Psoas muscle (tissue), 8 donors: Measurements from ENCODE around the gene ALDOB. TPM values are rescaled to one million over a fixed set of nuclear protein-coding genes. Genes with fewer than 3 reads are reported as not detected.
A peak's percentile ranks its signal among the peaks of the same experiment; 100 is the strongest.

Experiments
- ATAC-seq, 4 donors: fragments of 200-7000 bp; cut with Tn5 transposase; one replicate each; pipeline ENCODE4 v1.9.1; 2020; ENCODE audit warnings: moderate library complexity in 3 of 4, mild to moderate bottlenecking in 2 of 4
- DNase-seq, 2 donors: peaks; one replicate each; pipeline ENCODE4 v3.0.0-alpha.2; 2020
- H3K27ac ChIP-seq: fragments of 200-600 bp; one replicate; pipeline ENCODE4 v1.8.0; 2022
- H3K27me3 ChIP-seq, 3 donors: fragments of 200-600 bp in 1 of 3; one replicate each; pipeline versions ENCODE4 v1.6.1 to v1.8.0; 2013 to 2022; ENCODE audit warnings: low read length in 2 of 3, mild to moderate bottlenecking in 2 of 3, moderate library complexity in 1 of 3; ENCODE audit not compliant: insufficient read depth in 3 of 3
- H3K36me3 ChIP-seq, 2 donors: fragments of 200-600 bp in 1 of 2; one replicate each; pipeline versions ENCODE4 v1.6.1 to v1.8.0; 2013 to 2022; ENCODE audit warnings: low read depth in 1 of 2, mild to moderate bottlenecking in 1 of 2, moderate library complexity in 1 of 2; ENCODE audit not compliant: insufficient read depth in 1 of 2
- H3K4me1 ChIP-seq: fragments of 200-600 bp; one replicate; pipeline ENCODE4 v1.8.0; 2022
- H3K4me3 ChIP-seq: fragments of 200-600 bp; one replicate; pipeline ENCODE4 v1.8.0; 2022; ENCODE audit warnings: mild to moderate bottlenecking
- H3K9me3 ChIP-seq: fragments of 200-600 bp; one replicate; pipeline ENCODE4 v1.8.0; 2022
- WGBS, 3 donors: extraction: QIAGEN DNeasy Blood & Tissue Kit; methylation state at CpG; one replicate each; pipeline versions ENCODE4 v1.1.6 to v1.1.7; 2013; 5-methylcytosine and 5-hydroxymethylcytosine counted together
- intact Hi-C, 2 donors: fragments of 100-400 bp; cut with DNase I; formaldehyde crosslinking; loops; one replicate each; pipeline versions ENCODE4 v1.11.0 to v1.14.2; 2022
- polyA plus RNA-seq, 3 donors: library from polyadenylated mRNA; stranded (reverse); fragments of 200-250 nt; gene quantifications; one replicate each; pipeline ENCODE4 v1.2.3, GENCODE V29; 2013
- total RNA-seq, 4 donors: library from RNA; stranded (reverse); fragmentation: NEBNext Ultra II Directional in 2 of 4; extraction: Animal tissue kit (Norgen Biotek cat#: 25700) in 2 of 4; gene quantifications; one replicate each; pipeline versions ENCODE4 v1.2.1 to v1.2.4, GENCODE V29; 2021 to 2023
- TF ChIP-seq, protein P1 (sequence below): fragments of 200-600 bp; IDR thresholded peaks from one replicate; pipeline ENCODE4 v1.8.0; 2022; ENCODE audit warnings: antibody characterized with exemption
- donor health status: healthy with polysubstance abuse.
- donor health status: DM: no; HTN: no; CAD: no; lungs with moderate emphysema.
- donor health status: Bipolar disorder and iron deficiency.
- donor health status: healthy.
- donor health status: DM: yes; HTN: yes; CAD: no.
- donor health status: DM: no; HTN: no; CAD: no.
- donor health status: DM: no; HTN: no; CAD: no.
- donor health status: DM: yes; HTN: yes; CAD: no.

Gene ALDOB
- total and polyA plus RNA-seq, 7 donors, result 0.26 to 4.3 (median 0.48) TPM; not detected in 2

DNA sequence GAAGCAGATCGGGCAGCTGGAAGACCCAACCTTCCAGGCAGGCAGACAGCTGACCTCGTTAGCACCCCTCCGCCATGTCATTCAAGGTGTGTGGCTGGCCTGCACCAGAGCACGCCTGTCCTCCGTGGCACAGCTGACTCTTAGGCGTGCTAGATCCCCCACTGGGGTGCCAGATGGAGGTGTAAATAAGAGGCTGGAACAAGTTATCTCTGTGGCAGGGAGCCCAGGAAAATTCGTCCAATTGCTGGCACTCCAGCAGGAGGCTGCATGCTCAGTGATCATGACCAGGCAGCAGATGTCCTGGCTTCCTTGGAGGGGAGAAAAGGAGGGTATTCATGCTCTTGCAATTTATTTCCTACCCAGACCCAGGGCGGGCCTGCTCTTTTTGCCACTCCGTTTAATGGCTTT lies 7.8 kb upstream of the ALDOB start:
- intact Hi-C loops, result no loop called here
- ATAC-seq (peak in 3 of 4 donors; percentile 65 to 99 (median 97)), DNase-seq (peak in 1 of 2 donors; percentile 72)
- H3K4me1 ChIP-seq, result peaks cover 12% of the 10 kb centered on the region
- 25 to 30% (median 26%) methylated on average over 9 of the region's 9 CpGs for WGBS, 3 donors
- H3K36me3 ChIP-seq, result no peaks in the 10 kb centered on the region
- no peak overlapping the region for H3K4me3 ChIP-seq
- no peak overlapping the region for H3K27ac ChIP-seq
- no peaks in the 10 kb centered on the region for H3K27me3 ChIP-seq
- no peaks in the 10 kb centered on the region for H3K9me3 ChIP-seq
- TF ChIP-seq, protein P1, sequence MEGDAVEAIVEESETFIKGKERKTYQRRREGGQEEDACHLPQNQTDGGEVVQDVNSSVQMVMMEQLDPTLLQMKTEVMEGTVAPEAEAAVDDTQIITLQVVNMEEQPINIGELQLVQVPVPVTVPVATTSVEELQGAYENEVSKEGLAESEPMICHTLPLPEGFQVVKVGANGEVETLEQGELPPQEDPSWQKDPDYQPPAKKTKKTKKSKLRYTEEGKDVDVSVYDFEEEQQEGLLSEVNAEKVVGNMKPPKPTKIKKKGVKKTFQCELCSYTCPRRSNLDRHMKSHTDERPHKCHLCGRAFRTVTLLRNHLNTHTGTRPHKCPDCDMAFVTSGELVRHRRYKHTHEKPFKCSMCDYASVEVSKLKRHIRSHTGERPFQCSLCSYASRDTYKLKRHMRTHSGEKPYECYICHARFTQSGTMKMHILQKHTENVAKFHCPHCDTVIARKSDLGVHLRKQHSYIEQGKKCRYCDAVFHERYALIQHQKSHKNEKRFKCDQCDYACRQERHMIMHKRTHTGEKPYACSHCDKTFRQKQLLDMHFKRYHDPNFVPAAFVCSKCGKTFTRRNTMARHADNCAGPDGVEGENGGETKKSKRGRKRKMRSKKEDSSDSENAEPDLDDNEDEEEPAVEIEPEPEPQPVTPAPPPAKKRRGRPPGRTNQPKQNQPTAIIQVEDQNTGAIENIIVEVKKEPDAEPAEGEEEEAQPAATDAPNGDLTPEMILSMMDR, result no peak

DNA sequence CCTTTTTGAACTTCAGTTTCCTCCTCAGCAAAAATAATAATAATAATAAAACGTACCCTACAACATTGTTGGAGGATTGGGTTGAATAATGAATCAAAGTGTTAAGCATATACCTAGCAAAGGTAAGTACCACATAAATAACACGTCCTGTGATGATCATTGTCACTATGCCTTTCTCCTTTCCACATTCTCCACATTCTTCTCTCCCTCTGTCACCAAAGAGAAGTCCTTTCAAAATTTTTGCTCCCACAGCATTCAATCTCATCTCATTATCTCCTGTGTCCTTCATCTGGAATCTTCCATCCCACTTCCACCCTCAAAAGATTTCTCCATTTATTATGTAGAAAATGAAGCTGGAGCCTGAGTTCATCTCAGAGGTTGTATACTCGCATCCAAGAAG lies 7.2 kb upstream of the ALDOB start:
- Histone ChIP-seq H3K27ac (no peak overlapping the region), H3K4me3 (no peak overlapping the region), H3K27me3 (no peaks in the 10 kb centered on the region), H3K4me1 (peaks cover 12% of the 10 kb centered on the region), H3K36me3 (no peaks in the 10 kb centered on the region), H3K9me3 (no peaks in the 10 kb centered on the region)
- WGBS, 3 donors, result 79 to 89% (median 87%) methylated on average over 3 of the region's 3 CpGs
- DNase-seq (no peak), ATAC-seq (no peak)
- TF ChIP-seq, protein P1, result no peak
- intact Hi-C loops, result no loop called here

GRCh38 chr9:101442318-101442717 lies 6.7 kb upstream of the ALDOB start:
- no peak overlapping the region for H3K4me3 ChIP-seq
- H3K36me3 ChIP-seq, result no peaks in the 10 kb centered on the region
- H3K27ac ChIP-seq, result no peak overlapping the region
- no peak for ATAC-seq
- peaks cover 12% of the 10 kb centered on the region for H3K4me1 ChIP-seq
- H3K27me3 ChIP-seq, result no peaks in the 10 kb centered on the region
- intact Hi-C loops, result no loop called here
- TF ChIP-seq, protein P1, result no peak
- 62 to 74% (median 68%) methylated on average over 3 of the region's 3 CpGs for WGBS, 3 donors
- no peaks in the 10 kb centered on the region for H3K9me3 ChIP-seq
- DNase-seq, result no peak

- WGBS, 3 donors, result 71 to 80% (median 78%) methylated on average over 3 of the region's 3 CpGs
These were observed 5.2 kb upstream of the ALDOB start for GRCh38 chr9:101440714-101441230.

More at GRCh38 chr9:101440714-101441230, 5.2 kb upstream of the ALDOB start:
- Histone ChIP-seq H3K27me3 (no peaks in the 10 kb centered on the region), H3K4me1 (peaks cover 12% of the 10 kb centered on the region), H3K4me3 (no peak overlapping the region), H3K36me3 (no peaks in the 10 kb centered on the region), H3K27ac (no peak overlapping the region), H3K9me3 (no peaks in the 10 kb centered on the region)
- no peak for DNase-seq
- intact Hi-C loops, result no loop called here
- no peak for ATAC-seq
- TF ChIP-seq, protein P1, result no peak
